Central memory CD8-positive, alpha-beta T cell (primary cell): ENCODE data around the gene WNT5B.

ENCODE experiments used
- ATAC-seq: fragments of 150-1000 bp; cut with Tn5 transposase; replicated peaks from 2 replicates; pipeline ENCODE4 v1.10.0; 2022; ENCODE audit warnings: mild to moderate bottlenecking, moderate FRiP score, moderate number of reproducible peaks; ENCODE audit not compliant: poor library complexity, severe bottlenecking; ENCODE audit errors: extremely low read depth
- DNase-seq, 2 donors: peaks; one replicate each; pipeline ENCODE4 v3.0.0; 2021; ENCODE audit warnings: low spot score in 2 of 2
- H3K27ac Mint-ChIP-seq: one replicate; pipeline ENCODE4 v1.8.0; 2022; ENCODE audit warnings: low read depth, mild to moderate bottlenecking, moderate library complexity, mixed read lengths
- H3K27me3 Mint-ChIP-seq: one replicate; pipeline ENCODE4 v1.8.0; 2022; ENCODE audit warnings: mixed read lengths
- H3K36me3 Mint-ChIP-seq: one replicate; pipeline ENCODE4 v1.8.0; 2022; ENCODE audit warnings: mild to moderate bottlenecking, moderate library complexity, mixed read lengths; ENCODE audit not compliant: insufficient read depth
- H3K4me1 Mint-ChIP-seq: one replicate; pipeline ENCODE4 v1.8.0; 2022; ENCODE audit warnings: mixed read lengths
- H3K4me3 Mint-ChIP-seq: one replicate; pipeline ENCODE4 v1.8.0; 2022; ENCODE audit warnings: mild to moderate bottlenecking, moderate library complexity, mixed read lengths
- H3K9me3 Mint-ChIP-seq: one replicate; pipeline ENCODE4 v1.8.0; 2022; ENCODE audit warnings: mixed read lengths

The WNT5B gene

DNA sequence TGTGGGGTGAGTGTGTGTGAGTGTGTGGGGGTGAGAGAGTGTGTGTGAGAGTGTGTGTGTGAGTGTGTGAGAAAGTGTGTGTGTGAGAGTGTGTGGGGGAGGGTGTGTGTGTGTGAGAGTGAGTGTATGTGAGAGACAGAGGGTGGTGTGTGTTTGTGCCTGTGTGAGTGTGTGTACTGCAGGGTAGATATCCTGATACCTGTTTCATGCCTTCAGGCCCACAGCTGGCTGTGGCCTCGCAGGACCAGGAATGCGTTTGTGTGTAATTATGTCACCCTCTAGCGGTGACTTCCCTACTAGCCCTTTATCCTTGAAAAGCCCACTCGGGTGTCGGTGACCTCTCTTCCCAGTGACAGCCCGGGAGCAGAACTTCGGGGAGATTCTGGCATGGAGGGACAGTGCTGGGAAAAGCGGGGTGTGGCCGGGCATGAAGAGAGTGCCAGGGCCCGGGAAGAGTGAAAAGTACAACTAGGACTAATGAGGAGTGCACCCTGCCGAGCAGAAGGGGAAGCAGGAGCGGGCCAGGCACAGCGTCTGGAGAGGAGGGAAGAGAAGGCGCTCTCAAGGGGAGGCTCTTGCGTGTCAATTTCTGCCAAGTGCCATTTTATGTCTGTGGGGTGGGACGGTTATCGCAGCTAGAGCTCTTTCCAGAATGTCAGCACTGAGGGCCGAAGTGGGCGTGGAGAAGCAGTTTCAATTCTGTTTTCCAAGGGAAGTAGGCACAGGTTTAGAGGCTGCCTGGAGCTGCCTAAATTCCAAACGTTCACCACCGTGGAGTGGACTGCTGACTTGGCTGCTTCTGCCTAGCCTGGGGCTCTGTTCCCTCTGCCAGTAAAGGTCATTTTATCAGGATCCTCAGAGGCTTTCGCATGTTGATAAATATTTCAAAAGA is 23.7 kb upstream of the WNT5B start:
- DNase-seq (peak; percentile 35 to 46), ATAC-seq (peak; percentile 57)
- Mint-ChIP-seq H3K9me3 (no peaks in the 10 kb centered on the region), H3K4me3 (peak overlapping the region; percentile 73), H3K4me1 (peaks cover 33% of the 10 kb centered on the region), H3K36me3 (peaks cover 11% of the 10 kb centered on the region), H3K27ac (peak overlapping the region; percentile 83), H3K27me3 (no peaks in the 10 kb centered on the region)

DNA sequence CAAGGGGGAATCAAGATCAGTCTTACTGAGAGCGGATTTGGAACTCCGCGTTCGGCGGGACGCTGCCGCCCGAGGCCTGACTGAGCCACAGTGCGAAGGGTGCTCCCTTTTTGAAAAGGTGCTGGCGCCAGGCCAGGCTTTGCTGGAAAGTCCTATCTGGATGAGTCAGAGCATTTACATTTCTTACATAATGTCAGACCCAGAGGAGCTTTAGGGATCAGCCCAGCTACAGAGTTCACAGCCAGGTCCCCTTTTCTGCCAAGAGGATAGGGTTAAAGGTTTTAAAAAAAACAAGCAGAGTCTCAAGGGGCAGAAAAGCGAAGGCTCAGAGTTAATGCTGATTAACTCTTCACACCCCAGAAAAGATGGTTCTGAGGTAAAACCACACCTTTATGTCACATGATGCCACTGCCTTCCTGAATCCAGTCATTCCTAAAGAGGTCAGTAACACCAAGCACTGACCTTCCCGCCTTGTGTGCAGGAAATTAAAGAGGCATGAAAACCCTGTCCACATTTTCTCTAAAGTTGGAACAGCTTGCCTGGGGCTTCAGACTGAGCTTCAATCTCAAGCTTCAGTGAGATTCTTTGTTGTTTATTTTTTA is 22.9 kb upstream of the WNT5B start:
- no peaks in the 10 kb centered on the region for H3K9me3 Mint-ChIP-seq
- H3K4me3 Mint-ChIP-seq = peak overlapping the region; percentile 73
- DNase-seq = no peak
- H3K4me1 Mint-ChIP-seq = peaks cover 30% of the 10 kb centered on the region
- no peak for ATAC-seq
- H3K36me3 Mint-ChIP-seq = peaks cover 11% of the 10 kb centered on the region
- H3K27ac Mint-ChIP-seq = no peak overlapping the region
- no peaks in the 10 kb centered on the region for H3K27me3 Mint-ChIP-seq

DNA sequence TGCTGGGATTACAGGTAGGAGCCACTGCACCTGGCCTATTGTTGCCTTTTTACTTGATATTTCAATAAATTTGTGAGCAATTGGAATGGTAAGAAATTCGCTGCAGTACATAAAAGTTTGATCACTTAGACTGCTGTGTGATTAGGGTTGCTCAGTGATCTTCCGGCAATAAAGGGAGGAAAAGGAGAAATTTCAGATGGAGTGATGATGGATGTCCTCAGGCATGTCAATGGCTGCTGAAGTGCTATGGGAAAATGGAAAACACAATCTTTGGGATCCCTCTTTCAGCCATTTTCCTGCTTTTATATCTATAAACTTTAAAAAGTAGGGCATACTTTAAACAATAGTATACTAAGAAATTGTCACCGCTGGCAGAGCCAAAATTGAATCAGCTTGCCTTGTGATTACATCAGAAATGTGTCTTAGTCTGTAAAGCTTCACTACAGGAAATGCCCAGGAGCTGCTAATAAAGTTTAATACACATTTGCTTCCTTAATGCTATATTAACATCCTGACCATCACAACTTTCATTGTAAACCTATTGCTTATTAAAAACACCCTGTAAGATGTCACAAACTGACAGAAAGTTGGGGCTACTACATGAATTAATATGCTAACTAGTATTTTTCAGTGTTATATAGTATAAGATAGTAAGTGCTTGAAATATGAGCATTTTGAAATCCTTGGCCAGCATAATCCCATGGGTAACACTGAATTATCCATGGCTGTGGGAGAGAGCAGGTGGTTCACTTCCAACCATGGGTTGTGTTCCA is 20.9 kb upstream of the WNT5B start:
- DNase-seq (no peak), ATAC-seq (no peak)
- Mint-ChIP-seq H3K27me3 (no peaks in the 10 kb centered on the region), H3K9me3 (no peaks in the 10 kb centered on the region), H3K27ac (no peak overlapping the region), H3K4me1 (peaks cover 15% of the 10 kb centered on the region), H3K4me3 (no peak overlapping the region), H3K36me3 (peaks cover 6% of the 10 kb centered on the region)

DNA sequence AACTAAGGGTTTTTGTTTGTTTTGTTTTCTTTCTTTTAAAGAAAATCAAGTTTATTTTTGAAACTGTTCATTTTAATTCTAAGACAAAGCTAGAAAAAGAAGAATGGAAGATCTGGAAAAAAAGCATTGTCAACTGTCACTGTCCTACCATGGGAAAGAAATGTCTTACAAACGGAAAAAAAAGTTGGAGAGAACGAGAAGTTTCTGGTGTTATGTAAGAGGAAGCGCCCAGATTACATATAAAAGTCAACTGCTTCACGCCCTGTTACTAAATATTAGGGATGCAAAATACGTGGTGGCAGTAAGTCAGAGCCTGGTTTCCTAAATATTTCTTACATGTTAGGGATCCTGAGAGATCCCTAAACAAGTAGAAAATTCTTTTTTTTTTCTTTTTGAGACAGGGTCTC is 20.3 kb upstream of the WNT5B start:
- DNase-seq = no peak
- Mint-ChIP-seq H3K4me1 (peaks cover 15% of the 10 kb centered on the region), H3K36me3 (peaks cover 7% of the 10 kb centered on the region), H3K9me3 (no peaks in the 10 kb centered on the region), H3K27me3 (no peaks in the 10 kb centered on the region), H3K4me3 (no peak overlapping the region), H3K27ac (no peak overlapping the region)
- no peak for ATAC-seq

DNA sequence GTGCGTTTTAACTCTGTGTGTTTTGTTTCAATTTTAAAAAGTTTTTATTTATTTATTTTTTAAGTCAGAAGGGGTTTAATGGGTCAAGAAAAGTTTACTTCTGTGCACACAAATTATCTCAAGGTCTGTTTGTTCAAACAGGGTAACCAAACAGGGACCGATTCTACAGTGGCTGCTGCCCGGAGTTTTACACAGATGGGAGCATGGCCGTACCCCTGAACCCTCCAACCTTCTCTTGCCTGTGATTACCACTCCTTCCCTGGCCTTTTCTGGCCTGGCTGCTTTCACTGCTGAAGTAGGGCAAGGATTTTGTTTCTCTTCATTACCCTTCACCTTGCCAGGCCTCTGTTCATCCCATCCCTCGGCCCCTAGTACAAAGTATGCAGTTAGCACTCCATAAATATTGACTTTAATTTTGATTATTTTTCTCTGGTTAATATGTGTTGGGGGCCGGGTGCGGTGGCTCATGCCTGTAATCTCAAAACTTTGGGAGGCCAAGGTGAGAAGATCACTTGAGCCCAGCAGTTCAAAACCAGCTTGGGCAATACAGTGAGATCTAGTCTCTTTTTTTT is 18.9 kb upstream of the WNT5B start:
- no peak for ATAC-seq

DNA sequence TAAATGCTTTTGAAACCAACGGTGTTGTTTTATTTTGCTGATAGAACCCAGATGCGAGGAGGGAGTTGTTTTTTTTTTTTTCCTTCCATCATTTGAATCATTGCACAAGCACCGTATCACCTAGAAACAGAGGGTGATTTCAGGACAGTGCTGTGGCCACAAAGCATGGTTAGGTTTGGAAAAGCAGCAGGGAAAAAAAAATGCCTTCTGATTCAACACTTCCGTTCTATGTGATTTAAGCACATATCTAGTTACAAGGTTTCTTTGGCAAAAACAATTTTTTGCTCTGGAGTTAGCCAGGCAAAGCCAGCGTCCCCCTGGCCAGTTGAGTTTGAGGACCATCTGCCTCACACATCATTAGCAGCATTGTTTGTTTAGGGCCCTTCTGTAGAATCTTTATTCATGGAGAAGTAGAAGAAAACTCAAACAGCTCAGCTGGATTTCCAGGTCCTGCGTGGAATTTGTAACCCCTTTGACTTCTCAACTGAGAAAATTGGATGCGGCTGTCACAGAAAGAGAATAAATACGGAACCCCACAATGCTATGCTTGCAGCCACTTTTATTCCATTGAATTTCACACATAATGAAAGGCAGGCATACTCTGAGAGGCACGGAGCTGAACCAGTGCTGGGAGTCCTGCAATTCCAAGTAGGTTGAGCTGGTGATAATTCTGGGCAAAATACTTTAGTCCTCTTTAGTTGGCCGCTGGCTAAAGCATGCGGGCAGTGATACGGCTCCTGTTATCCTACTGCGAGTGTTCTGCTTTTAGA is 17.0 kb upstream of the WNT5B start:
- ATAC-seq = no peak
- H3K27ac Mint-ChIP-seq = no peak overlapping the region
- H3K36me3 Mint-ChIP-seq = peaks cover 4% of the 10 kb centered on the region
- H3K4me1 Mint-ChIP-seq = no peaks in the 10 kb centered on the region
- H3K4me3 Mint-ChIP-seq = no peak overlapping the region
- no peak for DNase-seq
- peaks cover 2% of the 10 kb centered on the region for H3K27me3 Mint-ChIP-seq
- no peaks in the 10 kb centered on the region for H3K9me3 Mint-ChIP-seq

More for the DNA sequence above, 18.9 kb upstream of the WNT5B start:
- peaks cover 6% of the 10 kb centered on the region for H3K4me1 Mint-ChIP-seq
- H3K27me3 Mint-ChIP-seq = no peaks in the 10 kb centered on the region
- H3K4me3 Mint-ChIP-seq = no peak overlapping the region
- H3K36me3 Mint-ChIP-seq = peaks cover 4% of the 10 kb centered on the region
- DNase-seq = no peak
- H3K27ac Mint-ChIP-seq = no peak overlapping the region
- no peaks in the 10 kb centered on the region for H3K9me3 Mint-ChIP-seq

DNA sequence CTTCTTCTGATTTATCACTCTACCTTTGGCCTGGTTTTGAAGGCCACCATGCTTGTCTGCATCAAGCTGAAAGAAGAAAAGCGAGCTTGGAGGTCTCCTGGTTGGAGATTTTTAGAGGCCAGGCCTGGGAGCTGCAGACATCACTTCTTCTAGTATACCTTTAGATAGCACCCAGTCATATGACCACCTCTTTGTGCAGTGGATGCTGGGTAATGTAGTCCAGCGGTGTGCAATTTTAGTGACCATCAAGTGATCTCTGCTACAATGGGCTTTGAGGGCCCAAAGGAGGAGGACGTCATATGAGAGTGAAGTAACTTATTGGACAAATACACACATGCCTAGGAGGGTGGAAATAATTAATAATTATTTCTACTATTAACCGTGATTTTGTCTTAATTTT is 15.2 kb upstream of the WNT5B start:
- no peaks in the 10 kb centered on the region for H3K4me1 Mint-ChIP-seq
- ATAC-seq = no peak

DNA sequence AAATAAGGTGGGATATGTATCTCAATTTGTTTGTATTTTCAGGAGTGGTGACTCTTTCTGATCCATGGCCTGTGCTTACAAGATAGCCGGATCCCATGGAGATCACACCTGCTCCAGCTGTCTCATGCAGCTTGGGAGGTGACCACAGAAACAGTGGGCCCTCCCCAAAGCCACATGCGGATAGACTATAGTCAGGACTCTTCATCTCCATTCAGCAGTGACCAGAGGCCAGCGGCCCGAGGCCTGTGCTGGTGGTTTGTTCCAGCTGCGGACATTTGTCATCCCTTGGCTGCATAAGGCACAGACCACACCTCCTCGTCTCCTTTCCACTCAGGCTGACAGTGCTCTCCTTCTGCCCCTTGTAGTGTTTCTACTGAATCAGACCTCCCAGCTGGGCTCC is 14.7 kb upstream of the WNT5B start:
- H3K4me1 Mint-ChIP-seq = no peaks in the 10 kb centered on the region
- H3K4me3 Mint-ChIP-seq = no peak overlapping the region
- H3K36me3 Mint-ChIP-seq = peaks cover 1% of the 10 kb centered on the region
- H3K27me3 Mint-ChIP-seq = peaks cover 11% of the 10 kb centered on the region
- no peak overlapping the region for H3K27ac Mint-ChIP-seq
- H3K9me3 Mint-ChIP-seq = no peaks in the 10 kb centered on the region
- no peak for DNase-seq
- ATAC-seq = no peak

More for the DNA sequence above, 15.2 kb upstream of the WNT5B start:
- H3K36me3 Mint-ChIP-seq = peaks cover 1% of the 10 kb centered on the region
- no peaks in the 10 kb centered on the region for H3K9me3 Mint-ChIP-seq
- no peak for DNase-seq
- no peak overlapping the region for H3K27ac Mint-ChIP-seq
- peaks cover 11% of the 10 kb centered on the region for H3K27me3 Mint-ChIP-seq
- H3K4me3 Mint-ChIP-seq = no peak overlapping the region

DNA sequence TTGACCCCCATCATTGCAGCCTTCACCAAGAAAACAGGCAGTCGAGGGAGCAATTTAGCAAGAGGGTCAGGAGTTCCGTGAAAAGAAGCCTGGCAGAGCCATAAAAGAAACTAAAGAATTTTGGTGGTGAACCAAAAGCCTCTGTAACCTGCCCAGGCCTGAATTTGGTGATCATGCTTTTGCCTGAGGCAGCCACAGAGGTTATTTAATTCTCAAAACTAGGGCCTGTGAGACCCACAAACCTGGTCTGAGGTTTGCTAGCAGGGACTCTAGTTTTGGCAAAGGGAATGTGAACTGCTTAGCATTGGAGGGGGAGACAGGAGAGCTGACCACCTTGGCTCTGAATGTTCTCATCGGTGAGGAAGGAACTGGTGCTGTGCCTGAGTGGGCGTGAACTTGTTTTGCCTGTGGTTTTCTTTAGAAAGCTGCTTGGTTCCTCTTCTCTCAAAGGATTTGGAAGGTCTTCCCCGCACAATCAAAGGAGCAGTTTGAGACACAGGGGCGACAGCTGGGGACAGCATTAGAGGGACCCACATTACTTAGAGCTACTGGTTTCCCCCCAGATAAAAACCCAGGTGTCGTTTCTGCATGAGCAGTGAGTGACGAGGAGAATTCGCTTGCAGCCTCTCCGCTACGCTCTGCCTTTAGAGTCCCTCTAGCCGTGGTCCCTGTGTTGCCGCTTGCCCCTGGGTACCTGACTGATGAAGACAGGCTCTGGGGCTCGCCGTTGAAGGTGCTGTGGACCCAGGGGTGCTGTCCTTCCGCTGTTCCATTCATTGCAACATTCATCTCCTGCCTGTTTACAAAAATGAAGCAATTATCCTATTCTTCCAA is 12.6 kb upstream of the WNT5B start:
- no peaks in the 10 kb centered on the region for H3K4me1 Mint-ChIP-seq
- ATAC-seq (no peak), DNase-seq (no peak)
- peaks cover 11% of the 10 kb centered on the region for H3K27me3 Mint-ChIP-seq
- H3K36me3 Mint-ChIP-seq = peaks cover 1% of the 10 kb centered on the region
- no peak overlapping the region for H3K4me3 Mint-ChIP-seq
- no peaks in the 10 kb centered on the region for H3K9me3 Mint-ChIP-seq
- no peak overlapping the region for H3K27ac Mint-ChIP-seq

DNA sequence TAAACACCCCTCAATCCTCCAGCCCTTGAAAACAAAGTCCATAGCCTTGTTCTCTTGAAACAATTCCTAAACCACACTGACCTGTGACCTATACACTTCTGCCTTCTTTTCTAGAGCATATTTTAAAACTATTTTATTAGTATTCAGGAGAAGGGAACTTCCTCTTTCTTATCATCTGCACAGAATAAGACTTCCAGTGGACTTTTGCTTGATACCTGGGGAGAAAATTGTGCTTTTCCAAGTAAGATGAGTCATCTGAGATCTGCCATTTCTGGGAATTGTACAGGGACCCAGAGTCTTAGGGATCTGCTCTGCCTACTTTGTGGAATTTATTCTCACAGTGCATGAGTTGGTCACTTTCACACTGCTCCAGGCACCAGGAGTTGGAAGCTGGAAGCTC is 10.5 kb upstream of the WNT5B start:
- no peak overlapping the region for H3K4me3 Mint-ChIP-seq

DNA sequence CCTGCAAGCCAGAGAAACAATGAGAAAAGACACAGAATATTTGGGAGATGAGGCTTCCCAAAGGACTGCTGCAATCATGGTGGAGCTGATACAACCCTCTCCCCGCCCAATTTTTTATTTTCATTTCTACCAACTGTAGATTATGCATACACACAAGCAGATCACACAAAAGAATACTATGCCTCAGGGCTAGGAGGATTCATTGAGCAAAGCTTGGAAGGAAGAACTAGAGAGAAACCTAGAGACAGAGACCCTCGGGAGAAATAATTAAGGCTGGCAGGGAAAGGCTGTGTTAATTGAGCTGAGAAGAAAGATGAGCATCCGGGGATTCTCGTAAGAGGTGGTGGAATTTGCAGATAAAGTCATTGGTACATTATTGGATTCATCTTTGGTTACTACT is 9.9 kb upstream of the WNT5B start:
- H3K27me3 Mint-ChIP-seq = peaks cover 35% of the 10 kb centered on the region
- DNase-seq = no peak
- H3K4me1 Mint-ChIP-seq = no peaks in the 10 kb centered on the region
- no peak overlapping the region for H3K27ac Mint-ChIP-seq
- H3K36me3 Mint-ChIP-seq = no peaks in the 10 kb centered on the region
- H3K4me3 Mint-ChIP-seq = no peak overlapping the region
- no peak for ATAC-seq
- H3K9me3 Mint-ChIP-seq = no peaks in the 10 kb centered on the region

More for the DNA sequence above, 10.5 kb upstream of the WNT5B start:
- ATAC-seq (no peak), DNase-seq (no peak)
- no peaks in the 10 kb centered on the region for H3K4me1 Mint-ChIP-seq
- H3K27ac Mint-ChIP-seq = no peak overlapping the region
- no peaks in the 10 kb centered on the region for H3K36me3 Mint-ChIP-seq
- no peaks in the 10 kb centered on the region for H3K9me3 Mint-ChIP-seq
- H3K27me3 Mint-ChIP-seq = peaks cover 28% of the 10 kb centered on the region
